Measurements from ENCODE around the gene SLCO6A1. TPM values are rescaled to one million over a fixed set of nuclear protein-coding genes. Genes with fewer than 3 reads are reported as not detected.
"Not testable (repeated sequence)": the region's sequence is repeated elsewhere in the genome, so short reads cannot be mapped to it uniquely, and the experiment has no call there.

The SLCO6A1 gene
- total and polyA plus RNA-seq, 10 donors = not detected

DNA sequence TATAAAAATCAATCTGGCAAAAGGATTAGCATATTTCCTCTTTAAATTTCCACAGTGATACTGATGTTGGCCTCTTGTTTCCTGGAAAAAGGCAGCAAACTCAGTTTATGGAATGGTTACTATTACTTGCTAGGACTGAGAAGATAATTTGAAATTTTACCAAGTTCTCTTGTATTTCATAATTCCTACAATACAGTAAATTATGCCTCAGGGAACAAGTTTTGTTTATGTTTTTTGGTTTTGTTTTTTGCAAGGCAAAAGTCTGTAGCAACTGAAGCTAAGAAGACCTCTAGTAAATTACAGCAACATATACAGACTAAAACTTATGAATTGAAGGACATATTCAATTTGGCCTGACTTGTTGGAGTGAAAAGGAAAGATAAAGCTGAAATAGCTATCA is 30.2 kb upstream of the SLCO6A1 start:
- Histone ChIP-seq H3K4me1 (peaks cover 0 to 13% (median 3%) of the 10 kb centered on the region in 6 donors), H3K4me3 (no peak overlapping the region), H3K9me3 (peaks cover 0 to 8% (median 0%) of the 10 kb centered on the region in 8 donors), H3K27me3 (replicated peaks in 1 of 7) (no peaks in the 10 kb centered on the region), H3K27ac (no peak overlapping the region), H3K36me3 (no peaks in the 10 kb centered on the region)
- TF ChIP-seq POLR2A (IDR thresholded peaks at IDR 0.05) (no peak), CTCF (IDR thresholded peaks at IDR 0.05 in 8 of 11, conservative IDR thresholded peaks at IDR 0.05 in 3 of 11) (no peak), POLR2AphosphoS5 (IDR thresholded peaks at IDR 0.05) (no peak)
- intact Hi-C loops (cut with DNase I; ENCODE audit: low total_unique reads) = no loop called here
- DNase-seq = no peak

DNA sequence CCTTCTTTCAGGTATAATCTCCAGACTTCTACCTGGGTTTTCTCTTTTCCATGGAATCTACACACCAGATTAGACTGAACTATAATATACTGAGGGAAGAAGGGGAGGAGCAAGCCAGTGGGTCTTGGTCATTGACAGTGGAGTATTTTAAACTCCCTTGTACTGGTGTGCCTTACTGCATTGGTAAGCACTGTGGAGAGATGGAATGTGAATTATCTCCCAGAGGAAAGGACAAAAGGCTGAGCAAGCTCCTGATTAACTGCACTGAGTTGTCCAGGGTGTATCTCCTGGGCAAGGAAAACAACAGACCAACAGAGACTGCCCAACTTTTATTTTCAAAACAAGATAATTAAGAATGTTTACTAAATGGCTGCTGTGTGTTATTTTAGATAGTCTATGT is 29.8 kb upstream of the SLCO6A1 start:
- DNase-seq = no peak
- Histone ChIP-seq H3K36me3 (no peaks in the 10 kb centered on the region), H3K27ac (no peak overlapping the region), H3K4me3 (no peak overlapping the region), H3K4me1 (peaks cover 0 to 17% (median 4%) of the 10 kb centered on the region in 6 donors), H3K9me3 (peaks cover 0 to 8% (median 0%) of the 10 kb centered on the region in 8 donors), H3K27me3 (replicated peaks in 1 of 7) (no peaks in the 10 kb centered on the region)
- intact Hi-C loops (cut with DNase I; ENCODE audit: low total_unique reads) = no loop called here
- no peak for TF ChIP-seq CTCF (IDR thresholded peaks at IDR 0.05 in 8 of 11, conservative IDR thresholded peaks at IDR 0.05 in 3 of 11)
- TF ChIP-seq POLR2AphosphoS5 (IDR thresholded peaks at IDR 0.05) = no peak
- TF ChIP-seq POLR2A (IDR thresholded peaks at IDR 0.05) = no peak

DNA sequence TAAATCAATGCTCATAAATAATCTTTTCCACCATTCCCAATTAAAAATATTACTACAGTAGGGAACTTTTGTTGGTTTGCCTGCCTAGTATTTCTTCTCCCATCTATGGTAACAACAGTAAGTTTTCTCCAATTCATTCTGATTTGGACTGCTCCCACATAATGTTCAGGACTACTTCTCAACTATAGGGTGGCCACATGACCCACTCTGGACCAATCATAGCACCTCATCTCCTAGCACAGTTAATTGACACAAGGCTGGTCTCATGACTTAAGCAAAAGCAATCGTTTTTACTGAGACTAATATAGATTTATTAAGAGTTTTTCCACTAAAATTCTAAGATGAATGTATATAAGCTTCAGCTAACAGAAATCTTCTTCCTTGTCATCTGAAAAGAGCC is 28.7 kb upstream of the SLCO6A1 start:
- TF ChIP-seq CTCF (IDR thresholded peaks at IDR 0.05 in 8 of 11, conservative IDR thresholded peaks at IDR 0.05 in 3 of 11) = no peak
- no peak for TF ChIP-seq POLR2AphosphoS5 (IDR thresholded peaks at IDR 0.05)
- intact Hi-C loops (cut with DNase I; ENCODE audit: low total_unique reads) = no loop called here
- DNase-seq = no peak
- Histone ChIP-seq H3K27me3 (replicated peaks in 1 of 7) (no peaks in the 10 kb centered on the region), H3K27ac (no peak overlapping the region), H3K4me3 (no peak overlapping the region), H3K9me3 (peaks cover 0 to 8% (median 0%) of the 10 kb centered on the region in 8 donors), H3K4me1 (peaks cover 0 to 23% (median 4%) of the 10 kb centered on the region in 6 donors), H3K36me3 (no peaks in the 10 kb centered on the region)
- WGBS, 5 donors = 45 to 67% (median 49%) methylated on average over 1 of the region's 1 CpG

- H3K9me3 ChIP-seq = peaks cover 0 to 8% (median 0%) of the 10 kb centered on the region in 8 donors
- no peak for DNase-seq
- no peaks in the 10 kb centered on the region for H3K36me3 ChIP-seq
- intact Hi-C loops (cut with DNase I; ENCODE audit: low total_unique reads) = no loop called here
- no peak overlapping the region for H3K4me3 ChIP-seq
- TF ChIP-seq POLR2AphosphoS5 (IDR thresholded peaks at IDR 0.05) = no peak
- 31 to 58% (median 39%) methylated on average over 3 of the region's 3 CpGs for WGBS, 5 donors
- peaks cover 0 to 12% (median 0%) of the 10 kb centered on the region in 6 donors for H3K4me1 ChIP-seq
- no peak overlapping the region for H3K27ac ChIP-seq
- H3K27me3 ChIP-seq (replicated peaks in 1 of 7) = no peaks in the 10 kb centered on the region
Measured at GRCh38 chr5:102523541-102524175, 24.9 kb upstream of the SLCO6A1 start.

- H3K9me3 ChIP-seq = no peaks in the 10 kb centered on the region
- no peak for DNase-seq
- H3K27me3 ChIP-seq (replicated peaks in 1 of 7) = no peaks in the 10 kb centered on the region
- TF ChIP-seq POLR2AphosphoS5 (IDR thresholded peaks at IDR 0.05) = no peak
- TF ChIP-seq CTCF (IDR thresholded peaks at IDR 0.05 in 8 of 11, conservative IDR thresholded peaks at IDR 0.05 in 3 of 11) = no peak
- TF ChIP-seq POLR2A (IDR thresholded peaks at IDR 0.05) = no peak
- no peak overlapping the region for H3K4me3 ChIP-seq
- H3K4me1 ChIP-seq = no peaks in the 10 kb centered on the region
- no peak overlapping the region for H3K27ac ChIP-seq
- no peaks in the 10 kb centered on the region for H3K36me3 ChIP-seq
- intact Hi-C loops (cut with DNase I; ENCODE audit: low total_unique reads) = no loop called here
- 45 to 61% (median 49%) methylated on average over 4 of the region's 4 CpGs for WGBS, 5 donors
Measured at GRCh38 chr5:102511666-102512065, 12.9 kb upstream of the SLCO6A1 start.

- intact Hi-C loops (cut with DNase I; ENCODE audit: low total_unique reads); H3K4me3 ChIP-seq; H3K4me1 ChIP-seq; H3K9me3 ChIP-seq; DNase-seq; H3K36me3 ChIP-seq; H3K27me3 ChIP-seq (replicated peaks in 1 of 7); H3K27ac ChIP-seq: not testable (repeated sequence)
- WGBS, 5 donors = 91 to 97% (median 95%) methylated on average over 19 to 35 of the region's 35 CpGs
Measured at GRCh38 chr5:102491261-102491914, 7.4 kb downstream of the SLCO6A1 start.

All from spleen (tissue), 11 donors.